Lung (tissue), 12 donors: ENCODE results near the gene POC1A. TPM values are rescaled to one million over a fixed set of nuclear protein-coding genes. Genes with fewer than 3 reads are reported as not detected.

ENCODE experiments used
- ATAC-seq: fragments of 200-7000 bp; cut with Tn5 transposase; one replicate; pipeline ENCODE4 v1.9.1; 2020; ENCODE audit warnings: moderate number of reproducible peaks; ENCODE audit not compliant: insufficient read depth, low FRiP score
- DNase-seq, 3 donors: peaks; one replicate each; pipeline ENCODE4 v3.0.0-alpha.2; 2013 to 2017
- H3K27ac ChIP-seq, 2 donors: one replicate each; pipeline ENCODE4 v1.5.1; 2013; ENCODE audit warnings: mild to moderate bottlenecking in 2 of 2, moderate library complexity in 2 of 2, control low read depth in 1 of 2, inconsistent platforms in 1 of 2, low read depth in 1 of 2, low read length in 1 of 2
- H3K27me3 ChIP-seq, 3 donors: one replicate each; pipeline ENCODE4 v1.5.1; 2013; ENCODE audit warnings: low read length in 2 of 3; ENCODE audit not compliant: control insufficient read depth in 3 of 3, insufficient read depth in 3 of 3
- H3K36me3 ChIP-seq, 4 donors: one replicate each; pipeline ENCODE4 v1.5.1; 2013; ENCODE audit warnings: low read length in 4 of 4, mild to moderate bottlenecking in 1 of 4, moderate library complexity in 1 of 4; ENCODE audit not compliant: control insufficient read depth in 4 of 4, insufficient read depth in 4 of 4
- H3K4me1 ChIP-seq, 5 donors: one replicate each; pipeline ENCODE4 v1.5.1; 2013; ENCODE audit warnings: low read length in 5 of 5, mild to moderate bottlenecking in 2 of 5, moderate library complexity in 1 of 5; ENCODE audit not compliant: control insufficient read depth in 5 of 5, insufficient read depth in 5 of 5
- H3K4me3 ChIP-seq: one replicate; pipeline ENCODE4 v1.5.1; 2013; ENCODE audit warnings: mild to moderate bottlenecking, control low read depth, moderate library complexity
- H3K9ac ChIP-seq, 2 donors: one replicate each; pipeline ENCODE4 v1.5.1; 2013; ENCODE audit warnings: low read length in 2 of 2, control low read depth in 1 of 2; ENCODE audit not compliant: insufficient read depth in 1 of 2
- H3K9me3 ChIP-seq, 4 donors: one replicate each; pipeline ENCODE4 v1.5.1; 2013; ENCODE audit warnings: low read length in 3 of 4, mild to moderate bottlenecking in 1 of 4, moderate library complexity in 1 of 4; ENCODE audit not compliant: control insufficient read depth in 4 of 4, insufficient read depth in 3 of 4
- CTCF ChIP-seq: IDR thresholded peaks from 2 replicates; pipeline ENCODE4 v1.5.1; 2012; ENCODE audit warnings: mild to moderate bottlenecking; ENCODE audit errors: control extremely low read depth, extremely low read depth
- WGBS, 2 donors: extraction: QIAGEN DNeasy Blood & Tissue Kit; methylation state at CpG; one replicate each; pipeline ENCODE4 v1.1.7; 2013; 5-methylcytosine and 5-hydroxymethylcytosine counted together
- polyA plus RNA-seq, 2 donors: library from polyadenylated mRNA; stranded (reverse); fragments of 200-250 nt; gene quantifications; one replicate each; pipeline ENCODE4 v1.2.1, GENCODE V29; 2013
- total RNA-seq, 2 donors: library from RNA; depleted of rRNA in 1 of 2; stranded (reverse); fragments of >200 nt in 1 of 2; gene quantifications; one replicate each; pipeline ENCODE4 v1.2.1, GENCODE V29; 2014 to 2021
- donor health status: control.
- donor health status: control.
- donor health status: Bipolar disorder and iron deficiency.
- donor health status: healthy.
- donor health status: DM: yes; HTN: yes; CAD: no.

POC1A gene
- total and polyA plus RNA-seq, 4 donors, result 2.3 to 5.4 (median 4.0) TPM

DNA sequence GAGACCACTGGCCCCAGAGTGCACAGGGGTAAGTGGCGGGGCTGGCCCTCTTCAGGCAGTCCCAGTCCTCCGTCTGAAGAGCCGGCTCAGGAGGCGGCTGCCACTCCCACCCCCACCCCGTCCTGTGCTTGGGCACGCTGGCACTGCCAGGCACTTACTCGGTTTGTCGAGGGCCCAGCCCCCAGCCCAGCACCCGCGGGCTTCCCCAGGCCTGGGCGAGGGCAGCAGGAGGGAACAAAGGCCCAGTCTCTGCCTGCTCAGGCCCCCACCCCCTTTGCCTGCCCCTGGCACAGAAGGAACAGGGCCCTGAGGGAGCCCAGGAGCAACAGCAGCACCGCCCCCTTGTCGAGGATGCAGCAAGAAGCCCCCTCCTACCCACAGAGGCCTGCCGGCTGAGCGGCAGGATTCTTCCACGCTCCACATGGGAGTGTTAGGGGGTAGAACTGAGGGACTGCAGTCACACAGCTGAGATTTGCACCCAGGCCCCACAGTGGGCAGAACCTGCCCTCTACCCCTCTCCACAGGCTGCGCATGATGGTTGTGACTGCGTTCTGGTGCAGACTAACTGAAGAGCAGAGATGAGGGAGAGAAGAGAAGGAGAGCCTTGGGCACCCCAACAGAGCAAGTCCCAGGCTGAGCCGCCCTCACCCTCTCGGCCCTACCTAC is 106.8 kb downstream of the POC1A start:
- Histone ChIP-seq H3K27ac (peak overlapping the region; percentile 75 to 92), H3K36me3 (peaks cover 10 to 28% (median 11%) of the 10 kb centered on the region in 4 donors), H3K9me3 (no peaks in the 10 kb centered on the region), H3K4me3 (no peak overlapping the region), H3K9ac (no peak overlapping the region), H3K27me3 (no peaks in the 10 kb centered on the region), H3K4me1 (peaks cover 0 to 56% (median 6%) of the 10 kb centered on the region in 5 donors)
- peak; percentile 46 for ATAC-seq
- no peak for DNase-seq
- TF ChIP-seq CTCF, result no peak
- WGBS, 2 donors, result 63 to 82% methylated on average over 20 of the region's 20 CpGs

GRCh38 chr3:52046902-52047239 is 107.4 kb downstream of the POC1A start:
- no peak for ATAC-seq
- Histone ChIP-seq H3K36me3 (peaks cover 7 to 25% (median 11%) of the 10 kb centered on the region in 4 donors), H3K27ac (peak overlapping the region; percentile 75 to 92), H3K4me1 (peaks cover 0 to 51% (median 6%) of the 10 kb centered on the region in 5 donors), H3K4me3 (no peak overlapping the region), H3K9ac (no peak overlapping the region), H3K9me3 (no peaks in the 10 kb centered on the region), H3K27me3 (no peaks in the 10 kb centered on the region)
- 75 to 83% methylated on average over 7 of the region's 7 CpGs for WGBS, 2 donors
- no peak for DNase-seq
- no peak for TF ChIP-seq CTCF

DNA sequence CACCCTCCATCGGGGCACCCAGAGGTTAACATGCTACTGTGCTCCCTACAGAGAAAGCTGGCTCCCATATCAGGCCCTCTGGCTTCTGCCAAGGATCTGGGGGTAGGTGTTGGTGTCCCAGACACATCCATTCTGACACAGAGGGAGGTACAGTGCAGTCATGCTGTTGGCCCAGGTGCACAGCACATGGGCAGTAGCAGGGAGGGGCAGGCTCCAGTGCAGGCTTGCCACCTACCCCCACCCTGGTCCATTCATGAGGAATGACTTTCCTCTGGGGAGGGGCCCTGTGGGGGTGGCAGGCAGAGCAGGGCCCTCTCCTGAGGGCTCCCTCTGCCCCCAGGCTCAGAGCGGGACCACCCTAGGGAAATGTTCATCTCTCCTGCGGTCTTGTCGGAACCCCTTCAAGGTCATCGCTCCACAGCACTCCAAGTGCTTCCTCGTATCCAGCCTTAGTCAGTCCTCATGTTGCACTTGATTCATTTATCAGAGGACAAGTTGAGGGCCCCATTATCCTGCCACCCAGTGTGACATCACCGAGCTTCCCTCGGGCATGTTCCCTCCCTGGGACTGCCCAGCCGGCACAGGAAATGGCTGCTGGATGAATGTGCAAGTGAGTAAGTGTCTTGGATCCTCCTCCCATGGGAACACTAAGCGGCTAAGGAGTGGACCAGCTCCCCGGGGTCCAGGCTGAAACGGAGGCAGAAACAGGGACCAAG is 107.9 kb downstream of the POC1A start:
- ATAC-seq (peak; percentile 77), DNase-seq (peak; percentile 26 to 53 (median 39))
- H3K9ac ChIP-seq, result no peak overlapping the region
- no peak for TF ChIP-seq CTCF
- H3K27ac ChIP-seq, result peak overlapping the region; percentile 75 to 92
- H3K36me3 ChIP-seq, result peaks cover 6 to 21% (median 10%) of the 10 kb centered on the region in 4 donors
- no peak overlapping the region for H3K4me3 ChIP-seq
- WGBS, 2 donors, result 62 to 80% methylated on average over 12 of the region's 12 CpGs
- no peaks in the 10 kb centered on the region for H3K27me3 ChIP-seq
- H3K4me1 ChIP-seq, result peaks cover 0 to 48% (median 6%) of the 10 kb centered on the region in 5 donors
- H3K9me3 ChIP-seq, result no peaks in the 10 kb centered on the region
